ENCODE data around the gene CLIC1. TPM values are rescaled to one million over a fixed set of nuclear protein-coding genes. Genes with fewer than 3 reads are reported as not detected.

Gene CLIC1
- polyA plus RNA-seq, 1 donor (not counting 4 experiments of a cell fraction or from before 2014, with no cell fraction given) = 832 TPM

DNA sequence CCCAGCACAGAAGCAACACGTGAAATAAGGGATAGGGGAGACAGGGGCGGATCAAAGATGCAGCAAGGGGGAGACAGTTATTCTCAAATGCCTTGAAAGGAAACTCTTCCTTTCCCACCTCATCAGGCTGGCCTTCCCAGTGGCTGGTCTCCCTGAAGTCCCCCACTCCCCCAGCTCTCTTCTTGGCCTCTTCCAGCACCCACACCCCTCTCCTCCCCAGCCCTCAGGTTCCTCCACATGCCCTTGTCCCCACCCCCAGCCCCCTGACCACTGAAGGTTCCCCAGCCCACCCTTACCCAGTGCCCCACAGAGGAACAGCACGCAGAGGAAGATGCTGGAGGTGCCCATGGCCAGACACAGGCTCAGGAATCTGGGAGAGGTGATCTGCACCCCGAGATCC lies 22.9 kb downstream of the CLIC1 start:
- peaks cover 33% of the 10 kb centered on the region for H3K4me1 ChIP-seq (ENCODE audit: control insufficient read depth, extremely low read depth, insufficient read depth, low read length)
- H3K27me3 ChIP-seq (ENCODE audit: control insufficient read depth, extremely low read depth, insufficient read depth, low read length) = no peaks in the 10 kb centered on the region
- H3K27ac ChIP-seq (ENCODE audit: control insufficient read depth, insufficient read depth, low read length) = no peak overlapping the region
- H4K20me1 ChIP-seq (ENCODE audit: control insufficient read depth, extremely low read depth, insufficient read depth, low read length) = no peaks in the 10 kb centered on the region
- H3K9me3 ChIP-seq (ENCODE audit: control insufficient read depth, low read depth, low read length) = no peaks in the 10 kb centered on the region
- H3K36me3 ChIP-seq (ENCODE audit: control insufficient read depth in 2 of 2, extremely low read depth in 1 of 2, insufficient read depth in 2 of 2, low read length in 2 of 2) = no peaks in the 10 kb centered on the region
- dilution Hi-C loops (cut with MboI; ENCODE audit: extremely low pct_ligation_motif_present, low sequenced_read_pairs) = no loop called here
- no peak overlapping the region for H3K4me2 ChIP-seq (ENCODE audit: control insufficient read depth, extremely low read depth, insufficient read depth, low read depth, low read length)
- H3K9ac ChIP-seq (ENCODE audit: control insufficient read depth, extremely low read depth, insufficient read depth, low read length) = no peak overlapping the region
- no peak for DNase-seq (ENCODE audit: low read depth, low spot score)
- H3K4me3 ChIP-seq (ENCODE audit: control insufficient read depth in 2 of 3, extremely low read depth in 1 of 3, insufficient read depth in 2 of 3, low read depth in 1 of 3, low read length in 3 of 3) = no peak overlapping the region
- no peak overlapping the region for H2AFZ ChIP-seq (ENCODE audit: control insufficient read depth, low read length)
- TF ChIP-seq, protein P1, sequence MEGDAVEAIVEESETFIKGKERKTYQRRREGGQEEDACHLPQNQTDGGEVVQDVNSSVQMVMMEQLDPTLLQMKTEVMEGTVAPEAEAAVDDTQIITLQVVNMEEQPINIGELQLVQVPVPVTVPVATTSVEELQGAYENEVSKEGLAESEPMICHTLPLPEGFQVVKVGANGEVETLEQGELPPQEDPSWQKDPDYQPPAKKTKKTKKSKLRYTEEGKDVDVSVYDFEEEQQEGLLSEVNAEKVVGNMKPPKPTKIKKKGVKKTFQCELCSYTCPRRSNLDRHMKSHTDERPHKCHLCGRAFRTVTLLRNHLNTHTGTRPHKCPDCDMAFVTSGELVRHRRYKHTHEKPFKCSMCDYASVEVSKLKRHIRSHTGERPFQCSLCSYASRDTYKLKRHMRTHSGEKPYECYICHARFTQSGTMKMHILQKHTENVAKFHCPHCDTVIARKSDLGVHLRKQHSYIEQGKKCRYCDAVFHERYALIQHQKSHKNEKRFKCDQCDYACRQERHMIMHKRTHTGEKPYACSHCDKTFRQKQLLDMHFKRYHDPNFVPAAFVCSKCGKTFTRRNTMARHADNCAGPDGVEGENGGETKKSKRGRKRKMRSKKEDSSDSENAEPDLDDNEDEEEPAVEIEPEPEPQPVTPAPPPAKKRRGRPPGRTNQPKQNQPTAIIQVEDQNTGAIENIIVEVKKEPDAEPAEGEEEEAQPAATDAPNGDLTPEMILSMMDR (optimal IDR thresholded peaks at IDR 0.05 in 1 of 3, IDR thresholded peaks at IDR 0.05 in 1 of 3, conservative IDR thresholded peaks at IDR 0.05 in 1 of 3; ENCODE audit: extremely low read depth in 1 of 3, insufficient read depth in 2 of 3, low read length in 3 of 3) = no peak
- no peak for TF ChIP-seq EZH2 (IDR thresholded peaks at IDR 0.05; ENCODE audit: low read length)
- no peak for FAIRE-seq
- H3K79me2 ChIP-seq (ENCODE audit: control insufficient read depth, insufficient read depth, low read length) = no peaks in the 10 kb centered on the region
- no peaks in the 10 kb centered on the region for H3K9me1 ChIP-seq (ENCODE audit: control insufficient read depth, extremely low read depth, insufficient read depth, low read length)

DNA sequence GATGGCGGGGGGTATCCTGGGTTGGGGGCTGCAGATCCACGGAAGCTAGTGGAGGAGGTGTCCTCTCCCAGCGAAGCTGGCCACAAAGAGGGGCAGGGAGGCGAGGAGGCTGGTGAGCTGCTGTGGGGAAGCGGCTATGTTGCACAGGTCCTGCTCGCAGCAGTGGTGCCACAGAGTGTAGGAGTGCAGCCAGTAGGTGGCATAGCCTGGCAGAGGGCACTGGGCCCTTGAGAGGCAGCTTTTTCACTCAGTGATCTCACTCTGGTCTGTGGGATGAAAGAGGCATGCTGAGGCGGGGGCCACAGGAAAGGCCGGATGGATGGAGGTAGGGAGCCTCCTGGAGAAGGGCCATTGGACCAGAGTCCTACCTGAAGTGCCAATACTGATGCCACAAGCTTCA lies 24.0 kb downstream of the CLIC1 start:
- Histone ChIP-seq H4K20me1 (ENCODE audit: control insufficient read depth, extremely low read depth, insufficient read depth, low read length) (no peaks in the 10 kb centered on the region), H3K9me3 (ENCODE audit: control insufficient read depth, low read depth, low read length) (no peaks in the 10 kb centered on the region), H3K9ac (ENCODE audit: control insufficient read depth, extremely low read depth, insufficient read depth, low read length) (no peak overlapping the region), H3K79me2 (ENCODE audit: control insufficient read depth, insufficient read depth, low read length) (no peaks in the 10 kb centered on the region), H3K4me1 (ENCODE audit: control insufficient read depth, extremely low read depth, insufficient read depth, low read length) (peaks cover 22% of the 10 kb centered on the region), H3K27ac (ENCODE audit: control insufficient read depth, insufficient read depth, low read length) (no peak overlapping the region), H3K27me3 (ENCODE audit: control insufficient read depth, extremely low read depth, insufficient read depth, low read length) (no peaks in the 10 kb centered on the region), H3K36me3 (ENCODE audit: control insufficient read depth in 2 of 2, extremely low read depth in 1 of 2, insufficient read depth in 2 of 2, low read length in 2 of 2) (no peaks in the 10 kb centered on the region), H3K9me1 (ENCODE audit: control insufficient read depth, extremely low read depth, insufficient read depth, low read length) (no peaks in the 10 kb centered on the region), H2AFZ (ENCODE audit: control insufficient read depth, low read length) (peak overlapping the region; percentile 83), H3K4me2 (ENCODE audit: control insufficient read depth, extremely low read depth, insufficient read depth, low read depth, low read length) (peak overlapping the region; percentile 43), H3K4me3 (ENCODE audit: control insufficient read depth in 2 of 3, extremely low read depth in 1 of 3, insufficient read depth in 2 of 3, low read depth in 1 of 3, low read length in 3 of 3) (no peak overlapping the region)
- no peak for DNase-seq (ENCODE audit: low read depth, low spot score)
- FAIRE-seq = no peak
- TF ChIP-seq EZH2 (IDR thresholded peaks at IDR 0.05; ENCODE audit: low read length) = no peak
- TF ChIP-seq, protein P1 (optimal IDR thresholded peaks at IDR 0.05 in 1 of 3, IDR thresholded peaks at IDR 0.05 in 1 of 3, conservative IDR thresholded peaks at IDR 0.05 in 1 of 3; ENCODE audit: extremely low read depth in 1 of 3, insufficient read depth in 2 of 3, low read length in 3 of 3) = peak; percentile 61 to 93 (median 74)
- dilution Hi-C loops (cut with MboI; ENCODE audit: extremely low pct_ligation_motif_present, low sequenced_read_pairs) = no loop called here

Data from keratinocyte (primary cell).